Posterior vena cava (tissue), 2 donors: ENCODE measurements around the gene ETV3L. TPM values are rescaled to one million over a fixed set of nuclear protein-coding genes. Genes with fewer than 3 reads are reported as not detected.

Experiments
- DNase-seq: peaks from one replicate; pipeline ENCODE4 v3.0.0-alpha.2; 2020; ENCODE audit warnings: low spot score
- intact Hi-C, 2 donors: fragments of 100-400 bp; cut with DNase I; formaldehyde crosslinking; loops; one replicate each; pipeline versions ENCODE4 v1.14.1 to v1.14.2; 2022 to 2023
- long read RNA-seq, 2 donors: library from polyadenylated mRNA; unstranded; transcript quantifications; one replicate each; pipeline ENCODE4 v2.0.0, GENCODE V29; 2020 to 2021
- total RNA-seq, 2 donors: library from RNA; stranded (reverse); fragmentation: NEBNext Ultra II Directional; extraction: Animal tissue kit (Norgen Biotek cat#: 25700); gene quantifications; one replicate each; pipeline ENCODE4 v1.2.1, GENCODE V29; 2021
- donor health status: DM: yes; HTN: yes; CAD: no.
- donor health status: DM: yes; HTN: yes; CAD: no.

The ETV3L gene
- not detected for total RNA-seq
- long read RNA-seq, donor 1 = 0 reads
- long read RNA-seq, donor 2 = 0 reads

DNA sequence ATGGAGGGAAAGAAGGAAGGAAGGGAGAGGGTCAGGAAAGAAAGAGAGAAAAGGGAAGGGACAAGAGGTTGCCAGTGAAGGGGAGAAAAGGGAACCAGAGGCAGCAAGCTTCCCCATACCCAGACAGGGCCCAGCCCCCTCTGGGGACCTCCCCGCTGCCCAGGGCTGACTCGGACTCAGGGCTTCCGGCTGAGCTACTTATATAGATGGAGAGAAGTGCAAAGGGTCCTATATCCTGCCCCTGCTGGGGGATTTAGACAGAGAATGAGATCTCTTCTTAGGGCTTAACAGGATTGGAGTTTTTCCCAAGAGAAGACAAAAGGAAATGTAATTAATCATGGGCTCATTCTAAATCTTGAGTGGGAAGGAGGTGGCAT lies at the start of gene ETV3L:
Gene ETV3L (minus strand): TSS at position 176 of the 377 bp plus-strand sequence. CDS start 285 bp downstream, outside the sequence.
- intact Hi-C loops = no loop called here
- peak; percentile 81 for DNase-seq

GRCh38 chr1:157147906-157148700 lies 48.5 kb upstream of the ETV3L start:
- intact Hi-C loops = no loop called here

DNA sequence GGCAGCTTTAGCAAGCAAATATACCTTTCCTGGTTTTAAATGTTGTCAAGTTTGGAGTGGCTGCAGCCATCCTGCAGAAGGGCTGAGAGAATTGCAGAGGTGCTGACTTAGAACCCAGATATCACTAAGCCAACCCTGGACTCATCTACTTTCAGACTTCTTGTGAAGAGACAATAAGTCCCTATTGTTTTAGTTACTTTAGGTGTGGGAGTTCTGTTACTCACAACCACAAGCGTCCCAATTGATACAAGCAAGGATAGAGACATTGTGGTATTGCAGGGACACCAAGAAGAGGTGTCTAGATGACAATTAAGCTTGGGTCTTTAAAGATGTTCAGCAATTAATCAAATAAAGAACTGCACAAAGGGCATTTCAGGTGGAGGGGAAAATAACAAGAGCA lies 47.4 kb upstream of the ETV3L start:
- intact Hi-C loops = no loop called here
- no peak for DNase-seq

More at GRCh38 chr1:157147906-157148700, 48.5 kb upstream of the ETV3L start:
- DNase-seq = no peak

DNA sequence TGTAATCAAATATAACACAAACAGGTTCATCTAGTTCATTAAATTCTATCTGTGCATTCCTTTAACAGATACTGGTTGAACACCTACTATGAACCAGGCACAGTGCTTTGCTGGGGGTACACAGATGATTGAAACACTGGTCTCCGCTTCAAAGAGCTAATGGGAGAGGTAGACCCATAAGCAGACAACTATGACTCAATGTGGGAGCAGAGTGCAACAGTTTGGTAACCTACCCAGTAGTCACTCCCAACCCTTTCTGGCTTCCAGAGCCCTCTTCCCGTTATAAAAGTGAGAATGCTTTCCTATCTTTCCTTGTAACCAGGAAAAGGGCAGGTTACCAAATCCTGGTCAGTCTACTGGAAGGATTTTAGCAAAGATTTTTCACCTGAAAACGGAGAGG lies 46.6 kb upstream of the ETV3L start:
- intact Hi-C loops = no loop called here
- DNase-seq = no peak

DNA sequence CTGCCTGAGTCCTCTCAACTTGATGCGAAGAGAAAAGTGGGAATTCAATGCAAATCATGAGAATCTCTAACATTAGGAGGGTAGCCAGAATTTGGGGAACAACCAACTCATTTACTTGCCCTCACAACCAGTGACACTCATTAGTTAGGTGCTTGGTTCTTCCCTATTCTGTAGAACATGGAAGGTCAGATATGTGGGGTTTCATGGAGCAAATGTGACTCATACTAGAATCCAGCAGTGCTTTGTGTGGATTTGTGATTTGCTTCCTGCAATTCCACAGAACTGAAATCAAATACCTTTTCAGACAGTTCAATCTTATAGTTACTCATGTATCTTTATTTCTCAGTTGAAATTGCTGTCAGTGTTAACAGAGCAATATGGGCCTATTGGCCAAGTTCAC lies 45.5 kb upstream of the ETV3L start:
- intact Hi-C loops = no loop called here
- no peak for DNase-seq

DNA sequence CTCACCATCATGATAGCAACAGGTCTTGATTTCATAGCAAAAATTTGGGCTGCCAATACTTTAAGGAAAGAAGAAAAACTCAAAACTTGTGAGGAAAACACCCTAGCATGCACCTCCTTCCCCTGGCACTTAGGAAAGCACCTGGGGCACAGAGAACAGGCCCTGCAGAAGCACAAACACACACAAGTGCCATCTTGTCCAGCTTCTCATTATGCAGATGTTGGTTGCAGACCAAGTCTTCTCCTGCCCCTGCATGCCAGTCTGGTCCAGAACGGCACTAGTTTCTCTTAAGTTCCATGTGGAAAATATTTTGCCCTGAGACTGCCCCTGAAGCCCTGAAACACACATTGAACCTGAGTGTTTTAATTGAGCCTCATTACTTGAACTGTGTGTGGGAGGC lies 44.9 kb upstream of the ETV3L start:
- no peak for DNase-seq
- intact Hi-C loops = no loop called here

- no peak for DNase-seq
- intact Hi-C loops = no loop called here
Observed at GRCh38 chr1:157142765-157143423, 43.3 kb upstream of the ETV3L start.

DNA sequence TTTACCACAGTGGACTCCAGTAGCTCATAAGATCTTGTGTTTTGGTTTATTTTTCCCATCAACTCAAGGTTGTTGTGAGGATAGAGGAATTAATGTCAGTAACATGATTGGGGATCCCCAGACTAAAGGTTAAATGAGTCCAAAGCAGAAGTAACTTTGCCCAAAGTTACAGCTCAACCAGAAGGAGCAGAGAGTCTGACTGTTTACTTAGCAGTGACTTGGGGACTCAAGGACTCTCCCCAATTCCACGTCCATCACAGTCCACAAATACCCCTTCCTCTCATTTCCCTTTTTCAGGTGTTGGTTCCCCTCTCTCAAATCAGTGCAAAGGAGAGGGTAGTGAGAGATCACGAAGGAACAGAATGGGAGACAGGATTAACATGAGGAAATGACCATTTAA lies 42.6 kb upstream of the ETV3L start:
- no peak for DNase-seq
- intact Hi-C loops = no loop called here

DNA sequence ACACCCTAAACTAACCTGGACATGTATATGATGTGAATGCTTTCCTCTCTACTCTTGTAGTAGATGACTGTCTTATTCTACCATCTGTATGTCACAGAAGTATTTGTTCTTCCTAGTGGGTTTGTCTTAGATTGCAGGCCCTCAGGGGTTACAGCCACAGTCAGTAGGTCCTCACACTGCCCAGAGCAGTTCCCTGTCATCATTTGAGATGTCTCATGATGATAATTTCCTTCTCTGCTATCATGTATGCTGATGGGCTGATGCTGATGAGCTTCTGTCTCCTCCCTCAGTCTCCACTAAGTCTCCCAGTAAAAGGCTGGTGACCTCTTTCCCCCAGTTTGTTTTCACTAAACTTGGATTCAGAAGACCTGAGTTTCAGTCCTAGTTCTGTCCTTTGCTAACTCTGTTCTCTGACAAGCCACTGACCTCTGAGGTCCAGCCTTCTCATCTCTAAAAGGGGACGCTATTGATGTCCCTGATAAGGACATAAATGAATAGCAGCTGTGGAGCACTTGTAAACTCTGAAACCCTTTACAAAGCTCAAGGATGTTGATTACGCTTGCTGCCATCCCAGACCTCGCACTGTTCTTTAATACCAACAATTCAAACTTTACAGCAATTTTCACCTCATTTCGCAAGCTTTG lies 41.7 kb upstream of the ETV3L start:
- intact Hi-C loops = no loop called here
- no peak for DNase-seq

- intact Hi-C loops = no loop called here
- DNase-seq = no peak
Observed at GRCh38 chr1:157140063-157140588, 40.5 kb upstream of the ETV3L start.

- no peak for DNase-seq
- intact Hi-C loops = loop anchor here in 1 of 2 donors (1.0 kb wide), 1 partner anchor 33 kb away; no protein-coding TSS in a partner anchor
Observed at GRCh38 chr1:157139052-157139715, 39.6 kb upstream of the ETV3L start.

- DNase-seq = peak; percentile 97
- intact Hi-C loops = loop anchor here in 1 of 2 donors (1.0 kb wide), 1 partner anchor 32 kb away; no protein-coding TSS in a partner anchor
Observed at GRCh38 chr1:157138220-157139051, 38.8 kb upstream of the ETV3L start, which contains the start of gene ETV3. Gene ETV3, minus strand, starts transcription at chr1:157138395. Its CDS starts 2,043 bp downstream, at chr1:157136352.

DNA sequence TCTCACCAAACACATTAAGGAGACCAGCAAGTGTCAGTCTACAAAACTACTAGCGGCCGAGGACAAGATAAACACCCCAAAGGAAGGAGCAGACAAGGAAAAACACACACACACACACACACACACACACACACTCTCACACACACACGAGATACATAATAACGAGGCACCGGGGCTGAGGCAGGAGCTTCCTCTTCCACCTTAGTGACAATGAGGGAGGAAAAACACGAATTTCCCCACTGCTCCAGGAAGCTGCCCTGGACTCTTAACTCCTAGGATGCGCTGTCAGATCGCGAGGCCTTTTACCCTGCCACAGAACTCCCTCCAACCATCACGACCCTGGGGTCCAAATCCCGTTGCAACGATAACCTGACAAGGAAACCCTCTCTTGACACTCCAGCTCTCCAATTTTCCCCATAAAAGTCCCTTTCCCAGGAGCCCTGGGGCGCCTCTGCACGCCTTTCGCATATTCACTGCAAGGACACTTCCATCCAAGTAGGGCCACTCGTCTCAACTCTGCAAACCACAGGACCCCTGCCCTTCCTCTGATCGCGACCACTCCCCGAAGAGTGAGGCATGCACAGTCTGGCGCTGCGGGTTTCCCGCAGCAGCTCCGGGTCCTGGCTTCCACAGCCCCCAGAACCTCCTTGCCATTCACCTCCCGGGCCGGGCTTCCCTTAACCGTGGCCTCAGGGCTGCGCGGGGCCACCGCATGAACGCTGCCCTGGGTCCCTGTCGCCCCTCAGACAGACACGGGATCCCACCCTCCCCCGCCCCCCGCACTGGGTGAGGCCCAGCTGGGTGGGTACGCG lies 38.0 kb upstream of the ETV3L start:
- intact Hi-C loops = no loop called here

DNA sequence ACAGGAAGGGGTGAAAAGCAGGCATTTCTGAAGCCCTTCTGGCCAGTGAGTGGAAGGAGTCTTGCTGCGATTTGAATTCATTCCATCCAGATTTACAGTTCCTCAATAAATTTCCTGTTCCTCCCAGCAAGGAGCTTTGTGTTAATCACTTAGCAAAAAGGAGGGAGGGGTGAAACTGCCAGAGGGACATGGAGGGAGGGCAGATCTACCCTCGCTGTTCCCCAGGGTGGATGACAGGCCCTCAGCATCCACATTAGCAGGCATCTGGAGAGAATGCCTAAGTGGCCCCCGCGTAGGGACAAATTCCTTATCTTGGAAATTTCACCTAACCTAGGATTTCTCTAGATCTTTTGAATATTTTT lies 37.4 kb upstream of the ETV3L start:
- intact Hi-C loops = no loop called here
- no peak for DNase-seq

More for the DNA sequence above, 38.0 kb upstream of the ETV3L start:
- no peak for DNase-seq

DNA sequence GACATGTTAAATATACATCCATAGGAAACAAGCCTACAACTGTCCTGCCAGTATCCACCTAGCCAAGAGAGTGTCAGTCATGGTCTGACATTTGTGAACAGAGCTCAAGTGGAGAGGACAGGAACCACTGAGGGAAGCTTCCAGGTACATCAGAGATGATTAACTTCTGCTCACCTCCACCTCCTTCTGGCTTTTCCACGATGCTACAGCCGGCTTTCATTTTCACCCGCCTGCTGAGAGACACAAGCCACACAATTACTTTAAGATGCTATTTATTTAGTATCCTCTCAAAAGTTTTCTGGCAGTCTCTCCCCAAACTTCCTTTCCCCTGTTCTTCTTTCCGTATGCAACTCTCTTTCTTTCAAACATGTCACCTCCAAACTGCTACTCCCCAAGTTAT lies 36.5 kb upstream of the ETV3L start:
- intact Hi-C loops = no loop called here
- no peak for DNase-seq

- intact Hi-C loops = no loop called here
- DNase-seq = no peak
Observed at GRCh38 chr1:157135646-157136045, 36.0 kb upstream of the ETV3L start.

GRCh38 chr1:157135070-157135469 lies 35.5 kb upstream of the ETV3L start:
- intact Hi-C loops = no loop called here
- no peak for DNase-seq

DNA sequence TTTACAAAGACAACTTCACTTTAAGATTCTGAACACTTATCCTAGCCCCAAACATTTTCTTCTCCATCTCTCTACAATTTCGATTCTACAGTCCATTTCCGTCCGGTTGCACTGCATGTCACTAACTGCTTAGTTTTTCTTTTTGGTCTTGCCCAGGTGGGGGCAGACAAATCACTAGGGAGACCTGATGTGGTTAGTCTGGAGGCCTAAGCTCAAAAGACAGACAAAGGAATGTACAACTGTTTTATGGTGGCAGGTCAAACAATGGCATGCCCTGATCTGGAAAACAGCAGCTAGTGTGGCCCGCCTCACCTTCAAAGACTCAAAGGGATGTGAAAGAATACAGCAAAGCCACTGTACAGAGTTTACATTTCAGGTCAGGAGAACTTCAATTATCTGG lies 34.8 kb upstream of the ETV3L start:
- no peak for DNase-seq
- intact Hi-C loops = no loop called here
